Body of pancreas (tissue), 4 donors: Measurements from ENCODE around the gene IRF6. TPM values are rescaled to one million over a fixed set of nuclear protein-coding genes. Genes with fewer than 3 reads are reported as not detected.
A peak's percentile ranks its signal among the peaks of the same experiment; 100 is the strongest.

Experiments used
- ATAC-seq: fragments of 150-250 bp; one replicate; pipeline ENCODE4 v1.9.1; 2016
- DNase-seq, 4 donors: peaks; one replicate each; pipeline ENCODE4 v3.0.0-alpha.2; 2019
- H3K27ac ChIP-seq, 4 donors: fragments of 200-600 bp; sonication (generic); 1 replicate in 3 of 4; 2 replicates in 1 of 4; pipeline versions ENCODE4 v1.5.1 to v1.6.1; 2016 to 2019; ENCODE audit warnings: mild to moderate bottlenecking in 1 of 4, mixed read lengths in 1 of 4, moderate library complexity in 1 of 4
- H3K27me3 ChIP-seq, 2 donors: fragments of 200-600 bp; sonication (generic); one replicate each; pipeline ENCODE4 v1.6.0; 2016; ENCODE audit warnings: mild to moderate bottlenecking in 1 of 2
- H3K36me3 ChIP-seq, 2 donors: fragments of 200-600 bp; sonication (generic); replicated peaks in 1 of 2; 2 replicates each; pipeline ENCODE4 v1.5.1; 2016; ENCODE audit warnings: low read depth in 2 of 2; ENCODE audit not compliant: insufficient read depth in 1 of 2
- H3K4me1 ChIP-seq: fragments of 200-600 bp; sonication (generic); one replicate; pipeline ENCODE4 v1.6.0; 2016
- H3K4me3 ChIP-seq, 2 donors: fragments of 200-600 bp; sonication (generic); 1 replicate in 1 of 2; 2 replicates in 1 of 2; pipeline ENCODE4 v1.5.1; 2016 to 2019
- H3K9me3 ChIP-seq, 3 donors: fragments of 200-600 bp; sonication (generic); 1 replicate in 2 of 3; 2 replicates in 1 of 3; pipeline ENCODE4 v1.5.1; 2016
- CTCF ChIP-seq, 7 experiments: fragments of 450-650 bp in 4 of 7; fragments of 200-600 bp in 3 of 7; sonication (generic) in 3 of 7; IDR thresholded peaks; one replicate each; pipeline ENCODE4 v1.5.1; 2016 to 2019; ENCODE audit warnings: antibody characterized with exemption in 7 of 7
- POLR2A ChIP-seq, 3 donors: fragments of 450-650 bp; IDR thresholded peaks; one replicate each; pipeline ENCODE4 v1.6.1; 2016; ENCODE audit warnings: antibody characterized with exemption in 3 of 3, mild to moderate bottlenecking in 2 of 3
- WGBS, 2 donors: methylation state at CpG; one replicate each; pipeline ENCODE4 v1.1.5; 2017; 5-methylcytosine and 5-hydroxymethylcytosine counted together
- intact Hi-C: fragments of 100-400 bp; cut with DNase I; formaldehyde crosslinking; loops from one replicate; pipeline ENCODE4 v1.15.1; 2023
- total RNA-seq, 2 donors: library from RNA; depleted of rRNA; stranded (reverse); fragments of >200 nt; gene quantifications; one replicate each; pipeline ENCODE4 v1.1.0, GENCODE V29; 2016

Gene IRF6
- total RNA-seq, 2 donors from 2014 or later: 13.2 to 20.0 TPM

DNA sequence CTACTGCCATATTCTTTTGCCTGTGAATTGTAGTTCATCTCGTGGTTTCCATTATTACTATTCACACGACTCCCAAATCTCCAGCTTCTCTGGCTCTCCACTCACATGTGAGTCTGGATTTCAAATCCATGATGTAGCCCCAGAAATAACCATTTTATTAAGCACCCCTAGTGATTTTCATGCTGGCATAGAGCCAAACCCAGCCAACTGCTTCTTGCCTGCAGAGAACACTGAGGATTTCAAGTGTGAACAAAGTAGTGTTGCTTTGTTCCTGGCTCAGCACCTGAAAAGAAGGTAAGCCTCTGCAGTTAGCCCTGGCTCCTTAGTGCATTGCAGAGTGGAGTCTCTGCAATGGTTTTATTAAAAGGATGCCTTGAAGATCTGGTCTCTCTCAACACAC lies 47.7 kb upstream of the IRF6 start:
- peaks cover 0 to 19% of the 10 kb centered on the region in 2 donors for H3K36me3 ChIP-seq
- DNase-seq: no peak
- ATAC-seq: no peak
- H3K4me3 ChIP-seq: no peak overlapping the region
- H3K4me1 ChIP-seq: no peaks in the 10 kb centered on the region
- no peak overlapping the region for H3K27ac ChIP-seq
- intact Hi-C loops: no loop called here
- 92 to 97% methylated on average over 2 of the region's 2 CpGs for WGBS, 2 donors
- TF ChIP-seq POLR2A (IDR thresholded peaks at IDR 0.05) (no peak), CTCF (IDR thresholded peaks at IDR 0.05) (no peak)
- no peaks in the 10 kb centered on the region for H3K27me3 ChIP-seq
- H3K9me3 ChIP-seq: no peaks in the 10 kb centered on the region

- peaks cover 0 to 19% of the 10 kb centered on the region in 2 donors for H3K36me3 ChIP-seq
- ATAC-seq (no peak), DNase-seq (peak; percentile 22 to 56 (median 38))
- no peak overlapping the region for H3K4me3 ChIP-seq
- intact Hi-C loops: no loop called here
- H3K27me3 ChIP-seq: no peaks in the 10 kb centered on the region
- no peaks in the 10 kb centered on the region for H3K9me3 ChIP-seq
- no peak overlapping the region for H3K27ac ChIP-seq
- peak in 5 of 7 experiments; percentile 20 to 42 (median 36) for TF ChIP-seq CTCF (IDR thresholded peaks at IDR 0.05)
- TF ChIP-seq POLR2A (IDR thresholded peaks at IDR 0.05): no peak
- H3K4me1 ChIP-seq: no peaks in the 10 kb centered on the region
- WGBS, 2 donors: 63 to 66% methylated on average over 6 of the region's 6 CpGs
These were observed 44.5 kb upstream of the IRF6 start for GRCh38 chr1:209850342-209850979.

DNA sequence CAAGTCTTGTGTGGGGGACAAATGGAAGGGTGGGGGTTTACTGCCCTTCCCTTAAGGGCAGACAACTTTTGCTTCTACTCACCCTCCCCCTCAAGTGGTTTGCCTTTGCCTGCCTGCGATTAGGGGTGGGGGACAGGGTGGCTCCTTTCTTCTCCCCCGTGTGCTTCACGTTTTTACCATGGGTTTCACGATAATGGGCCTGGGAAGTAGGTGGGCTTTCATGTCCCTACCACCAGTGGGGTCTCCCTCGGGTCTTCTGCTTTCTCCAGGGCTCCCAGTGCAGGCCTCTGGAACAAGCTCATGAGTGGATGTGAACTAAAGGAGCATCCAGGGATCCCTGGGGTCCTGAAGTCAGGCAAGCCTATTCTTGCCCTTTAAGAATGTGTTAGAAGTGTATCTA lies 43.4 kb upstream of the IRF6 start:
- no peaks in the 10 kb centered on the region for H3K9me3 ChIP-seq
- no peak for DNase-seq
- WGBS, 2 donors: 73 to 76% methylated on average over 5 of the region's 5 CpGs
- H3K27me3 ChIP-seq: no peaks in the 10 kb centered on the region
- no peak for TF ChIP-seq POLR2A (IDR thresholded peaks at IDR 0.05)
- TF ChIP-seq CTCF (IDR thresholded peaks at IDR 0.05): no peak
- no peak overlapping the region for H3K4me3 ChIP-seq
- H3K27ac ChIP-seq: no peak overlapping the region
- intact Hi-C loops: no loop called here
- no peaks in the 10 kb centered on the region for H3K4me1 ChIP-seq
- no peak for ATAC-seq
- H3K36me3 ChIP-seq: peaks cover 0 to 17% of the 10 kb centered on the region in 2 donors

DNA sequence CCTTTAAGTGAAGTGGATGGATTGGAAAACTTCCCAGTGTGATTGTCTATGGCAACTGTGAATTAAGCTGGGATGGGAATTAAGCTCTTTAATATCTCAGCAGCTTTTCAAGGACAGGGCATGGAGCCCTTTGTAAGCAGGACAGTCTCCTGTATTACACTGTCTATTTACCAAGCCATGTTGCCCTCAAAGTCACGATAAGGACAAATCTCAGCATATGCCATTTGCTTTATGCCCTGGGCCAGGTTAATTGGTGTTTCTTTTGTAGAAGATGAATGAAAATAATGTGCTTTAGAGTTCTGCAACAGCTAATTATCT lies 39.4 kb upstream of the IRF6 start:
- DNase-seq: no peak
- ATAC-seq: no peak
- H3K4me3 ChIP-seq: no peak overlapping the region
- intact Hi-C loops: no loop called here
- H3K27ac ChIP-seq: no peak overlapping the region
- 61 to 75% methylated on average over 1 of the region's 1 CpG for WGBS, 2 donors
- no peaks in the 10 kb centered on the region for H3K4me1 ChIP-seq
- H3K36me3 ChIP-seq: peaks cover 4 to 16% of the 10 kb centered on the region in 2 donors
- TF ChIP-seq POLR2A (IDR thresholded peaks at IDR 0.05) (no peak), CTCF (IDR thresholded peaks at IDR 0.05) (no peak)
- H3K27me3 ChIP-seq: no peaks in the 10 kb centered on the region
- H3K9me3 ChIP-seq: no peaks in the 10 kb centered on the region

GRCh38 chr1:209844695-209845407 lies 38.9 kb upstream of the IRF6 start:
- no peak overlapping the region for H3K27ac ChIP-seq
- no peaks in the 10 kb centered on the region for H3K9me3 ChIP-seq
- no peaks in the 10 kb centered on the region for H3K4me1 ChIP-seq
- peaks cover 4 to 16% of the 10 kb centered on the region in 2 donors for H3K36me3 ChIP-seq
- no peak for DNase-seq
- H3K27me3 ChIP-seq: no peaks in the 10 kb centered on the region
- intact Hi-C loops: no loop called here
- TF ChIP-seq CTCF (IDR thresholded peaks at IDR 0.05) (no peak), POLR2A (IDR thresholded peaks at IDR 0.05) (no peak)
- no peak for ATAC-seq
- WGBS, 2 donors: 68 to 69% methylated on average over 6 of the region's 6 CpGs
- H3K4me3 ChIP-seq: no peak overlapping the region
